Fibroblast of the conjunctiva (primary cell): Measurements from ENCODE around the gene SLC6A14.

Experiments used
- DNase-seq: peaks from one replicate; pipeline ENCODE4 v3.0.0-alpha.2; 2010; ENCODE audit warnings: low read depth

Gene SLC6A14, protein sequence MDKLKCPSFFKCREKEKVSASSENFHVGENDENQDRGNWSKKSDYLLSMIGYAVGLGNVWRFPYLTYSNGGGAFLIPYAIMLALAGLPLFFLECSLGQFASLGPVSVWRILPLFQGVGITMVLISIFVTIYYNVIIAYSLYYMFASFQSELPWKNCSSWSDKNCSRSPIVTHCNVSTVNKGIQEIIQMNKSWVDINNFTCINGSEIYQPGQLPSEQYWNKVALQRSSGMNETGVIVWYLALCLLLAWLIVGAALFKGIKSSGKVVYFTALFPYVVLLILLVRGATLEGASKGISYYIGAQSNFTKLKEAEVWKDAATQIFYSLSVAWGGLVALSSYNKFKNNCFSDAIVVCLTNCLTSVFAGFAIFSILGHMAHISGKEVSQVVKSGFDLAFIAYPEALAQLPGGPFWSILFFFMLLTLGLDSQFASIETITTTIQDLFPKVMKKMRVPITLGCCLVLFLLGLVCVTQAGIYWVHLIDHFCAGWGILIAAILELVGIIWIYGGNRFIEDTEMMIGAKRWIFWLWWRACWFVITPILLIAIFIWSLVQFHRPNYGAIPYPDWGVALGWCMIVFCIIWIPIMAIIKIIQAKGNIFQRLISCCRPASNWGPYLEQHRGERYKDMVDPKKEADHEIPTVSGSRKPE

DNA sequence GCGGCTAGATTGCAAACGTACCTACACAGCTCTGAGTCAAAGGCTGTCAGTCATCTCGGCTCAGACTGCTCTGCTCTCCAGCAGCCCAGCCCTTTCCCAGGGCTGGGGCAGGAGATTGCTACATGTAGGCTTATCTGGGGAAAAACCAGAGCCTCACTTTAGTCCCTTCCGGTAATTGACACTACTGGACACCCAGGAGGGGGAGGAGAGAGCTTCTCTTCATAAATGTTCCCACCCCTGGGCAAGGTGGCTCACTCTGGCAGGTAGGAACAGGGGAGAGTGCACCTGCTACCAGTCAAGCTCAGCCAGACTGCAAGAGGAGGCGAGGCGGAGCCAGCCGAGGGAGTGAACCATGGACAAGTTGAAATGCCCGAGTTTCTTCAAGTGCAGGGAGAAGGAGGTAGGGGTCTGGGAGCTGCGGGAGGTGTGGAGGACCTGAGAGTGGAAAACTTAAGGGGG, at the start of gene SLC6A14:
Gene SLC6A14 (plus strand): TSS at position 249 of the 459 bp plus-strand sequence. CDS start 104 bp downstream, at position 353.
- no peak for DNase-seq

DNA sequence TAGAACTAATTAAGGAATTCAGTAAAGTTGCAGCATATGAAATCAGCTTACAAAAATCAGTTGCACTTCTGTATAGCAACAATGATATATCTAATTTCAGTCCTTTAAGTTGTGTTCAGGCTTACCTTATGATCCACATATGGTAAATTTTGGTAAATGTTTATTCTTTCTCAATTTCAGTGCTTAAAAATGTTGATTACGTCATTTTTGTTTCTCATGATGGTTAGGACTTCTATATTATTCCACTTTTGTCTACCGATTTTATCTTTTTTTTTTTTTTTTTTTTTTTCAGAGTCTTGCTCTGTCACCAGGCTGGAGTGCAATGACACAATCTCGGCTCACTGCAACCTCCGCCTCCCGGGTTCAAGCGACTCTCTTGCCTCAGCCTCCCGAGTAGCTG, 40.7 kb upstream of the SLC6A14 start:
- no peak for DNase-seq

DNA sequence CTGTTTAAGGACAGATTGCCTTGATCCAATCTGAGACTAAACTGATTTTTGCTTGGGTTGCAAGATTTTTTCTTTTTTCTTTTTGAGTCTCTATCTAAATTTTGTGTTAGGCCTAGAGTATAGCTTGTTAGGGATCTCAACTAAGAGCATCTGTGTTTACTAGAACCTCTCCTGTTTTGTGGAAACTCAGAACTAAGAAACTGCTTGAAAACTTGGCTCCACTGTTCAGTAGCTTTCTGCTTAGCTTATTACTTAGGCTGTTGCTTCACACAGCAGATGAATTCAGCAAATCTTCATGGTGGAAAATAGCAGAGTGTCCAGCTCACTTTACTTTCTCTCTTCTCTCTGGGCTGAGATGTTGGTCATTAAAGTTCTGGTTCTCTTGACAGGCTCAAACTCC, 36.7 kb upstream of the SLC6A14 start:
- DNase-seq = no peak

DNA sequence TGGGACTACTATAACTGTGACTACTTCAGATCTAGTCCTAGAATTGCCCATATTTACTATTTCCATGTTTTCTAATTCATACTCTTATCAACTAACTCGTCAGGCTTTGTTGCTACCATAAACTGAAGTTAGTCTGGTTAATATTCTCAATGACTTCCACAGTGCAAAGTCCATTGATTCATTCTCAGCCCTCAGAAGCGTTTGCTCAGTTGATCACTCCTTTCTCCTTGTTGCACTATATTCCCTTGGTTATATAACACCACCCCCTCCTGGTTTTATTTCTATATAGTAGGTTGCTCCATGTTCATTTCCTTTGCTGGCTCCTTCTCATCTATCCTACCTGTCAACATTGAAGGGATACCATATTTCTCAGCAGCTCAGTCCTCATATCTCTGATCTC, 27.2 kb upstream of the SLC6A14 start:
- DNase-seq = no peak

DNA sequence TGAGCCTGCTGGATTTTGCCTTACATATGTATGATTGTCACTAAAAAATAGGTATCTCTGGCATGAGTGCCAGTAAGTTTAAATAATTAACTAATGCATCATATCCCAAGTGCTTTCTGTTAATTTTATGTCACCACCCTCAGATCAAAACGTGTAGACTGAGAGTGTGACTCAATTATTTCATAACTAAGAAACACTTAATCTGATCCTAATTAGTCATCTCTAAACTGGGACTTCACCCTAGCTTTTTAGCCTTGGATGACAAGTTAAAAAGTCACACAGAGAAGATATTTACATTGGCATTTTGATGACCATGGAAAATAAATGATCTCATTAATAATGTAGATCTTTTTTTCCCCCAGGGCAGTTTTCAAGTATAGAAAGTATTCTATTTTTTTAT, 23.1 kb upstream of the SLC6A14 start:
- no peak for DNase-seq

DNA sequence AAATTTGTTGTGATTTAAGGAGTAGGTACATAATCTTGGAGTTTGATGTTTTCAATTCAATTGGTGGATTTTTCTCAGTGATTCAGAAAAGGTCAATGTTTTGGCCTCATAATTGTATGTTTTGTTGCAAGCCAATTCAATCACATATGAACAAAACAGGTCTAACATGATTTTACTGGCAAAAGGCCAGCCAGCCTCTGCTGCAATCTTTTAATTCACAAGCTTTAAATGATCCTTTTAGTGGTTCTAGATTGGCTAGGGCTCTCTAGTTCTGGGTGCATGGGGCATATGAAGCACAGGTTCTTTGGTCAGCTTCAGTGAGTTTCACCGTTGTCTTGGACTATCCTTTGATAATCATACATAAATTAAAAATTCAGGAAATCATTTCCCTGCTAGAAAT, 19.2 kb upstream of the SLC6A14 start:
- DNase-seq = no peak

DNA sequence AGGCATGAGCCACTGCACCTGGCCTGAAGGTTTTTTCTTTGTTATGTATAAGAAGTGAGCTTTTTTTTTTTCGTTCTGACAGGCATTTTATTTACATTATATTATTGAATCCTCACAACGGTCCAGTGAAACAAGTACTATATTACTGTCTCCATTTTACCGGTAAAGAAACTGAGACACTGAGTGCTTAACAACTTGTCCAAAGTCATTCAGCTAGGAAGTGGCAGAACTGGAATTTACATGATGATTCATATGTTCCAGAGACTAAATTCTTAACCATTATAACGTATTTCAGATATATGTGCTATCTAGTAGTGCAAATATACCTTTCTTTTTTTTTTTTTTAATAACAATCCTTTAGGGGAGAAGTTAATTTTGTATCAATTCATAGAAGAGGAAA, 18.4 kb upstream of the SLC6A14 start:
- DNase-seq = no peak

DNA sequence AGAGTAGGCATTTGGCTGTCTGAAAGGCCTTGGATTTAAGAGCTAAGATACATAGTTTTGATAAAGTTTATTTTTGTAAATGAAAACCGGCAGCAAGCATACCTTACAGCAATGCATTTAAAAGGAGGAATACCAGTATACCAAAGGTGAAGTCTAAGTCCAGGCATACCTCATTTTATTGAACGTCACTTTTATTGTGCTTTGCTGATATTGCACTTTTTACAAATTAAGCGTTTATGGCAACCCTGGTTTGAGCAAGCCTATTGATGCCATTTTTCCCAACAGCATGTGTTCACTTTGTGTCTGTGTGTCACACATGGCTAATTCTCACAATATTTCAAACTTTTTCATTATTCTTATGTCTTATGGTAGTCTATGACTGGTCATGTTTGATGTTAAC, 8.4 kb upstream of the SLC6A14 start:
- DNase-seq = no peak

DNA sequence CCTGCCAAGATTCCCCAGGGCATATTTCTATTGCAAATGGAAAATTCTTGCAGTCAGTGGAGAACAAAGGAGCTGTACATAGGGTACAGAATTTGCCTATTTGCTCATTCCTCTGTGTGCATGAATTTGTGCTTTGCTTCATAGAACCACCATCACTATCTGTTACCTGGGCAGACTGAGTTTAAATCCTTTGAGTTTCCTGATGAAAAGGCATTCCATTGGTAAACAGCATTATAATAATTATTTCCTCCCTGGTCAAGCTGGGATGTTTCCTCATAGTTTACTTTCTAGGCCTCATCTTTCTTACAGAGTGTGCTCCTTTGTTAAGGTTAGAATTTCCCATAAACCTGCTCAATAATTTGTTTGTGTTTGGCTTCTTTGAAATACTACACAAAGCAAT, 809 bp upstream of the SLC6A14 start:
- DNase-seq = no peak

DNA sequence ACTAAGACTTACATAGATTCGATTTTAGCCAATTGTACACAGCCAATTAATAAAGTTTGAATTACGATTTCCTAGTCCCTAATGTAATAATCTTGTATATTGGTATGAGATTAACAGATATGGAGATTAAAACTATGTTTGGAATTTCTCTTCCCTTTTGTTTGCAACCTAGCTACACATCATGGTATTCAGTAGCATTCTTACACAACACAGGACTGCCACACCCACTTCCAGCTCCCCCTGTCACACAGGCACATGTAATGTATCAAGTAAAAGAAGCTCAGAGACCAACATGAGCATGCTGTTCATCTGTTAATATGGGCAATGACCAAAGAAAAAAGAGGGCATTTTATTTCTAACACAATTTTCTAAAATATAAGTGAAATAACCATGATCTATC, 12.8 kb downstream of the SLC6A14 start:
- DNase-seq = no peak

DNA sequence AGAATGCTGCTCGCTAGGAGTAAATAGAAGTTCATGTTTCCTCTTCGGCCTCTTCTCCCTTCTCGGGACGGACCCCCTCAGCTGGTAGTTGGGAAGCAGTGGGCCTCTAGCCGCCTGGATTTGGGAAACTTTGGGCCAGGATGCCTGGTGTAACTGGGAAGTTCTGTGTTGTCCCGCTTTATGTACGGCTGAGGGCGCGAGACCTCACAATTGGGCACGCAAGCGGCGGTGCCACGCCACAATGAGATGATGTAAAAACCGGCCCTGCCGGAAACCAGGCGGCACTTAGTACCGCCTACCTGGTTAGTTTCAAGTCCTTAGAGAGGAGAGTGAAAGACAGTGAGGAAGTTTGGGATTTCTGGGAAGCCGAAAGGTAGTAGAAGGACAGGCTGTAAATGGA, 26.4 kb downstream of the SLC6A14 start, which contains the start of gene CT83:
Gene CT83 (minus strand): TSS at position 155 of the 400 bp plus-strand sequence. CDS start 120 bp downstream, at position 35.
- DNase-seq = peak; percentile 18

DNA sequence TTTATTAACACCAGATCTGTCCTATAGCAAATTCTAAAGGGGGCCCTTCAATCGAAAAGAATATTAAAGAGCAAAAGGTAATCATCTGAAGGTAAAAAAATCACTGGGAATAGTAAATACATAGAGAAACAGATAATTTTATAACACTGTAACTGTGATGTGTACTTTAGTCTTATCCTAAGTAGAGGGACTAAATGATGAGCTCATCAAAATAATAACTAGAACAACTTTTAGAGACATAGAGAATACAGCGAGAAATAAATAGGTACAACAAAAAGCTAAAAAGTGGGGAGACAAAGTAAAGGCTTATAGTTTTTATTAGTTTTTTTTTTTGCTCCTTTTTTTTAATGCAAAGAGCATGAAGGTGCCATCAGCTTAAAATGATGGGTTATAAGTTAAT, 43.7 kb downstream of the SLC6A14 start:
- DNase-seq = no peak

DNA sequence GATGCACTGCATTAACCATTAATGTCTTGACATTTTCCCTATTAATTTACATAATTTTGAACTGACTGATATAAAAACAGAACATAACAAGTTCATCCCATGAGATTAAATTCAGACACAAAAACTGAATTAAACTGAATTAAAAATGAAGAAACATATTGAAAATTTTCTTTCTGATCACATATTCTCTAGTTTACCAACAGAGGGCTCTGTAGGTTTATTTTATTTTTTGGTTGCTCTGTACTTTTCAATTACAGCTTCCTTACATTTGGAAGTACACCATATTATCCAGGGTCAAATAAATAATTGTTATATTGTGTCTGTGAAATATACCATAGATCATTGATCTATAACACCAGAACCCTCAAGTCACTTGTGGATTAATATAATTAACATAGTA, 53.7 kb downstream of the SLC6A14 start:
- DNase-seq = no peak

DNA sequence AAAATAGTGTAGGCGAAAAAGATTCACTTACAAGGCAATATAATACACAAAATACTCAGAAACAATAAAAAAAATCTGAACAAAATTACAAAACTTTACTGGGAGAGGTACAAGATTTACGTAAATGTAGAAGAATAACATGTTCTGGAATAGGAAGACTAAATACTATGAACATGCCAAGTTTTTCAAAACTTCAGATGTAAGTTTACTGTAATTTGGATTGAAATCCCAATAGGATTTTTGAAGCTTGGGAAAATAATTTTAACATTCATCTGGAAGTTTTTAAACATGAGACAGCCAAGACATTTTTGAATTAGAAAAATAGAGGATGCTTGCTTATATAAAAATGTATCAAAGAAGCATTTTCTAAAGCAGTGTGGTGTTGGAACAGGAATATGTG, 56.9 kb downstream of the SLC6A14 start:
- no peak for DNase-seq

DNA sequence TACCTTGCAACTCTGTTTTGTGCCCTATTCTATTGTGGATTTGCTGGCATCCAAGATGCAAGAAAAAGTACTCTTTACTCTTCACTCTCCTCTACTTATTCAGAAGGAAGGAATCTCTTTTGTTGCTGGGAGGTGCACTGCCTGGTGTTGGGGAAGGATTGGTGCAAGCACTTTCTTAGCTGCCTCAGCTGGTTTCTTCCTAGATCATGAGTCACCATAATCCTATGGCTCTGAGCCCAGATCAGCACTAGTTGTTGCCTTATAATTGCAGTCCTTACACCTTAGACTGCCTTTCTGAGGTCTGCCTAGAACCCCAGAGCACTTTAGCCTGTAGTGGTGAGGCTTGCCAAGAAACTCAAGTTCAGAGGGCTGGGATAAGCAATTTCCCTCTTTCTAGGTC, 63.4 kb downstream of the SLC6A14 start:
- peak; percentile 28 for DNase-seq
